DND-41 (cell line): ENCODE measurements around the gene TMEM198.

Source experiments
- ATAC-seq: fragments of 200-7000 bp; cut with Tn5 transposase; 3 replicates; pipeline ENCODE4 v1.9.1; 2021; ENCODE audit warnings: low read depth; ENCODE audit not compliant: insufficient read depth
- DNase-seq: peaks from one replicate; pipeline ENCODE4 v3.0.0-alpha.2; 2020
- H2AFZ ChIP-seq: 2 replicates; pipeline ENCODE4 v1.6.0; 2012; ENCODE audit warnings: low read depth, low read length
- H3K27ac ChIP-seq: 2 replicates; pipeline ENCODE4 v1.5.1; 2012; ENCODE audit warnings: low read length, inconsistent platforms
- H3K27me3 ChIP-seq: fragments of 200-600 bp; sonication (generic); 2 replicates; pipeline ENCODE4 v1.6.0; 2012; ENCODE audit warnings: low read length, mild to moderate bottlenecking, inconsistent platforms; ENCODE audit not compliant: insufficient read depth, poor library complexity
- H3K36me3 ChIP-seq: 2 replicates; pipeline ENCODE4 v1.5.1; 2012; ENCODE audit warnings: low read length, inconsistent platforms; ENCODE audit not compliant: insufficient read depth
- H3K4me1 ChIP-seq: 2 replicates; pipeline ENCODE4 v1.5.1; 2012; ENCODE audit warnings: mild to moderate bottlenecking, low read length; ENCODE audit not compliant: insufficient read depth
- H3K4me2 ChIP-seq: 2 replicates; pipeline ENCODE4 v1.6.0; 2012; ENCODE audit warnings: mild to moderate bottlenecking, moderate library complexity, low read length, inconsistent platforms; ENCODE audit not compliant: insufficient read depth
- H3K4me3 ChIP-seq, 2 experiments: fragments of 200-600 bp in 1 of 2; shearing (Covaris generic) in 1 of 2; 2 replicates each; pipeline ENCODE4 v1.5.1; 2012 to 2016; ENCODE audit warnings: inconsistent platforms in 2 of 2, low read length in 2 of 2, mild to moderate bottlenecking in 2 of 2, low read depth in 1 of 2, moderate library complexity in 1 of 2
- H3K79me2 ChIP-seq: 2 replicates; pipeline ENCODE4 v1.6.0; 2012; ENCODE audit warnings: low read length, inconsistent platforms; ENCODE audit not compliant: insufficient read depth
- H3K9ac ChIP-seq: 2 replicates; pipeline ENCODE4 v1.6.0; 2012; ENCODE audit warnings: low read depth, mild to moderate bottlenecking, inconsistent platforms, low read length, moderate library complexity
- H3K9me3 ChIP-seq: 2 replicates; pipeline ENCODE4 v1.5.1; 2012; ENCODE audit warnings: low read length, moderate library complexity, mild to moderate bottlenecking, inconsistent platforms; ENCODE audit not compliant: insufficient read depth, severe bottlenecking
- H4K20me1 ChIP-seq: 2 replicates; pipeline ENCODE4 v1.6.0; 2012; ENCODE audit warnings: low read length; ENCODE audit not compliant: insufficient read depth
- EZH2 ChIP-seq: IDR thresholded peaks from 3 replicates; pipeline ENCODE4 v1.6.1; 2012; ENCODE audit warnings: borderline replicate concordance, low read depth, mild to moderate bottlenecking, moderate library complexity, low read length, inconsistent platforms; ENCODE audit not compliant: severe bottlenecking
- TF ChIP-seq, protein P1 (sequence below): IDR thresholded peaks from 2 replicates; pipeline ENCODE4 v1.5.1; 2012; ENCODE audit warnings: borderline replicate concordance, low read length, moderate library complexity, mild to moderate bottlenecking; ENCODE audit not compliant: poor library complexity, severe bottlenecking; ENCODE audit errors: extremely low read depth

The TMEM198 gene

DNA sequence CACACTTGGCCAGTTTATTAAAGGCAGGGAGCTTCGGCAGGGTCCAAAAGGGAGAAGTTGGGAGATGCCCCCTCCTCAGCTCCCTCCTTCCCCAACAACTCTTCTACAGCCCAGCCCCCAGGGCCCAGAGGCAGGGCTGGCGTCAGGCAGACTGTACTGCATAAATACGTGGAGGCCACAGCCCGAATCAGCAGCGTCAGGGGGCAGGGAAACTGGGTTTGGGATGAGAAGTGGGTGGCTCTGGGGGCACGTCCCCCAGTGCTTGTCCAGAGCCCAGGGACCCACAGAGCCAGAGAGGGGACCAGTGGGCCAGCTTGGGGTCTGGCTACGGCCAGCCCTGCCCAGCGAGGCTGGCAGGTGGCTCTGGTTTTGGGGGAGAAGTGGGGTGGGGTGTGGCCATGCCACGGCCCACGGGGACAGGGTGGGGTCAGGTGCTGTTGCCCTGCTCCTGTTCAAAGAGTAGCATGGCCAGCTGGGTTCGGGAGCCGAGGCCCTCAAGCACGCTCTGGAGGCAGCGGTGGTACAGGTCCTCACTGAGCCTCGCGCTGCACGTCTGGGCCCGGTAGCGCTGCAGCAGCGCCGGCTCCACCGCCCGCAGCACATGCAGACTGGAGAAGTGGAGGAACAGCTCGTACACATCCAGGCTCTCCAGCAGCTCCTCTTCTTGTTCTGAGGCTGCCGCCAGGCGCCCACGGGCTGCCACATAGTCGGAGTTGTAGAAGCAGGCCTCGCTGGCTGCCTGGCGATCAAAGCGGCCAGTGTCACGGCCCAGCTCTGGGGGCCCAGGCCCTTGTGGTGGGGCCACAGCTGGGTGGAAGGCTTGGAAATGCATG lies 4.7 kb upstream of the TMEM198 start:
- Histone ChIP-seq H3K4me2 (no peak overlapping the region), H3K4me3 (no peak overlapping the region), H3K36me3 (peaks cover 21% of the 10 kb centered on the region), H3K4me1 (peaks cover 26% of the 10 kb centered on the region), H3K27me3 (no peaks in the 10 kb centered on the region), H3K9me3 (no peaks in the 10 kb centered on the region), H3K79me2 (no peaks in the 10 kb centered on the region), H4K20me1 (peaks cover 25% of the 10 kb centered on the region), H3K27ac (no peak overlapping the region), H3K9ac (no peak overlapping the region), H2AFZ (no peak overlapping the region)
- DNase-seq (no peak), ATAC-seq (no peak)
- TF ChIP-seq EZH2: no peak
- TF ChIP-seq, protein P1, sequence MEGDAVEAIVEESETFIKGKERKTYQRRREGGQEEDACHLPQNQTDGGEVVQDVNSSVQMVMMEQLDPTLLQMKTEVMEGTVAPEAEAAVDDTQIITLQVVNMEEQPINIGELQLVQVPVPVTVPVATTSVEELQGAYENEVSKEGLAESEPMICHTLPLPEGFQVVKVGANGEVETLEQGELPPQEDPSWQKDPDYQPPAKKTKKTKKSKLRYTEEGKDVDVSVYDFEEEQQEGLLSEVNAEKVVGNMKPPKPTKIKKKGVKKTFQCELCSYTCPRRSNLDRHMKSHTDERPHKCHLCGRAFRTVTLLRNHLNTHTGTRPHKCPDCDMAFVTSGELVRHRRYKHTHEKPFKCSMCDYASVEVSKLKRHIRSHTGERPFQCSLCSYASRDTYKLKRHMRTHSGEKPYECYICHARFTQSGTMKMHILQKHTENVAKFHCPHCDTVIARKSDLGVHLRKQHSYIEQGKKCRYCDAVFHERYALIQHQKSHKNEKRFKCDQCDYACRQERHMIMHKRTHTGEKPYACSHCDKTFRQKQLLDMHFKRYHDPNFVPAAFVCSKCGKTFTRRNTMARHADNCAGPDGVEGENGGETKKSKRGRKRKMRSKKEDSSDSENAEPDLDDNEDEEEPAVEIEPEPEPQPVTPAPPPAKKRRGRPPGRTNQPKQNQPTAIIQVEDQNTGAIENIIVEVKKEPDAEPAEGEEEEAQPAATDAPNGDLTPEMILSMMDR: no peak

DNA sequence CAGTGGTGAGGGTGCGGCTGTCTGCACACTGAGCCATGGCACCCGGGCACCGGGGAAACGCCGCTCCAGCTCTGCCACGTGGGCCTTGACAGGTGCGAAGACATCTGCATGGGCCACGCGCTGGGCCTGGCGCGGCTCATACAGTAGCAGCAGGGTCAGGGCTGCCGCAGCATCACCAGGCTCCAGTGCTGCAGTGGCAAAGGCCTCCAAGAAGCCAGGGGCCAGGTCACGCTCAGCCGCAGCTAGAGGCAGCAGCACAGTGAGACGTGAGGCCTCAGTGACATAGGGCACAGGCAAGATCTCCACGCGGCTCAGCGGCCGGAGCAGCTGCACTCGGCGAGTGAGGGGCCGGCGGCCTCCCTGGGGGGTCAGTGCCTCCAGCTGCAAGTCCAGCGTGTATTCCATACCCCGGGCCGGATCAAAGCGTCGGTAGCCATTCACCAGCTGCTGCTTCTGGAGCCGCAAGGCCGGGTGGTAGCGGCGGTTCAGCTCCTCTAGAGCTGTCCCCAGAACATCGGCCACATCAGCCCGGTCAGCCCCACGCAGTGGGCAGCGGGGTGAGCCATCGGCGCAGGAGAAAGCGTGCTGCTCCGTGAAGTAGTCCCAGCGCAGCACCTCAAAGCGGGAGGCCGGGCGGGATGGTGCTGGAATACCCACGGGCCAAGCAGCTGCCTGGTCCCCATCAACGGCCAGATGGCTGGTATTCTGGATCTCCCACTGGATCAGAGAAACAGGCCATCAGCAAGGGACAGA lies 3.7 kb upstream of the TMEM198 start:
- Histone ChIP-seq H2AFZ (no peak overlapping the region), H3K79me2 (no peaks in the 10 kb centered on the region), H3K27ac (no peak overlapping the region), H3K27me3 (no peaks in the 10 kb centered on the region), H3K9ac (no peak overlapping the region), H3K9me3 (no peaks in the 10 kb centered on the region), H3K36me3 (peaks cover 21% of the 10 kb centered on the region), H3K4me3 (no peak overlapping the region), H4K20me1 (peaks cover 25% of the 10 kb centered on the region), H3K4me2 (no peak overlapping the region), H3K4me1 (peaks cover 33% of the 10 kb centered on the region)
- DNase-seq: no peak
- TF ChIP-seq, protein P1: no peak
- no peak for TF ChIP-seq EZH2
- no peak for ATAC-seq

DNA sequence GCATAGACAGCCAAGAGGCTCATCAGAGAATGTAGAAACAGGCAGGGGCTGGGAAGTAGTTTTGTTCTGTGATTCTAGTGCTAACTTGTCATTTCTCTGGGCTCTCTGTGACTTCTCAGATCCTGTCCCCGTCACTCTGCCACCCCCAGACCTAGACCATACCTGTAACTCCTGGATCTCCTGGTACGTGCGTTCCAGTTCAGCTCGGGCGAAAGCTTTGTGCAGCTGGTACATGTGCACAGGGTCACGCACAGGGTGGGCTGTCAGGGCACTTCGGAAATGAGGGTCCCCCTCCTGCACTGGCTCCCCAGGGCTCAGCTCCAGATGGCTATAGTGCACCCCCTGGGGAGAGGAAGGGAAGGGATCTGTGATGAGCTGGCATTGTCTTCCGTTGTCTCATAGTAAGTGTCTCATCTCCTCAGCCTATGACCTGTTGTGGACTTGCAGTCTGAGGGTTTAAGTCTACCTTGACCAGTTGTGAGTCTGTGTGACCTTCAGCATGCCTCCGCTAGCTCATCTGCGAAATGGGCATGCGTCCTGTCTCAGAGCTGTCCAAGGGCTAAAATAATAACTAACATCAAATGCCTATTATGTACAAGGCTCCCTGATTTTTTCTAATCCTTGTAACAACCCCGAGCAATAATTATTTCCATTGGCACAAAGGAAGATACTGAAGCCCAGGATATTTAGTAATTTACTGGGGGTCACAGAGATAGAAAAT lies 2.9 kb upstream of the TMEM198 start:
- no peak overlapping the region for H3K4me3 ChIP-seq
- TF ChIP-seq, protein P1: no peak
- no peak for TF ChIP-seq EZH2
- H2AFZ ChIP-seq: no peak overlapping the region
- no peaks in the 10 kb centered on the region for H3K79me2 ChIP-seq
- no peak overlapping the region for H3K27ac ChIP-seq
- DNase-seq (no peak), ATAC-seq (no peak)
- no peaks in the 10 kb centered on the region for H3K9me3 ChIP-seq
- H3K9ac ChIP-seq: 0 out of 2 replicates have a peak overlapping the region, but pooled peaks have one; percentile 22
- H3K27me3 ChIP-seq: no peaks in the 10 kb centered on the region
- H3K4me1 ChIP-seq: peaks cover 33% of the 10 kb centered on the region
- H3K36me3 ChIP-seq: peaks cover 21% of the 10 kb centered on the region
- peak overlapping the region; percentile 88; the same call in 1 of the 2 replicates for H3K4me2 ChIP-seq
- peaks cover 25% of the 10 kb centered on the region for H4K20me1 ChIP-seq
